Right renal pelvis (tissue), 4 donors: Measurements from ENCODE around the gene LMBRD1. TPM values are rescaled to one million over a fixed set of nuclear protein-coding genes. Genes with fewer than 3 reads are reported as not detected.

ENCODE experiments used
- DNase-seq, 4 donors: peaks; one replicate each; pipeline ENCODE4 v3.0.0-alpha.2; 2013; ENCODE audit warnings: low read depth in 4 of 4, low spot score in 3 of 4, missing footprints in 1 of 4
- polyA plus RNA-seq, 4 donors: library from polyadenylated mRNA; unstranded; fragments of 120-200 nt; gene quantifications; one replicate each; pipeline ENCODE4 v1.2.1, GENCODE V29; 2013; ENCODE audit not compliant: insufficient read length in 4 of 4

LMBRD1 gene
- polyA plus RNA-seq, 4 donors: 133 to 174 (median 173) TPM

- DNase-seq: no peak
These were observed 146.1 kb downstream of the LMBRD1 start for GRCh38 chr6:69650703-69651102.

DNA sequence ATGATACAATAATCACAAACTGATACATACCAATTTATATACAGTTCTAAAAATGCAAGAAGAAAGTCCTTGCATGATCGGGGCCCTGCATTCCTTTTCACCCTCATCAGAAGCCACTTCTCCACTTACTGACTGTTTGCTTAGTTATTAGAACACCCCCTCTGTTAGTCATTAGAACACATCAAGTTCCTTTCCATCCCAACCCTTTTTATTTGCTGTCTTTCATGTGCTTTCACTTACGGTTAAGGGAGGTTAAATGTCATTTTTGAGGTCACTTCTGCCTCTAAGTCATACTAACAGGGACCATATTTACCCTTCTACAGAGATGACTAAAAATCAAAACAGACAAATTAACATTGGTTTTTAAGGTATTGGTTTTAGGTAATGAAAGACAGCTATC lies 149.1 kb downstream of the LMBRD1 start:
- no peak for DNase-seq

DNA sequence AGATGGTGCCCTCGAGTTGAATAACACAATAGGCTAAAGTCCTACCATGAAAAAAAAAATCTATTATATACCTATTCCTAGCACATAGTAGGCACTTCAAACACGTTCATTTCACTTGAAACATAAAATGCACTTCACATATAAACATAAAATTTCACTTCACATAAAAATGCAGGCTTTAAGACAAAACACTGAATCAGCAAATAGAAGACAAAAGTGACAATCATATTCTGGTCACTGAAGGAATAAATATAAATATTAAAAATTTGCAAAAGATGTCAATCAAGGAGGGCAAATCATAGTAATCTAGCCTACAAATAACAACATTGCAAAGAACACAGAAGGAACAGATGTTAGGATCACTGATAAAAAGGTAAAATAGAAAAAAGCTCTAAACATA lies 153.1 kb downstream of the LMBRD1 start:
- DNase-seq: no peak

- no peak for DNase-seq
These were observed 163.9 kb downstream of the LMBRD1 start for GRCh38 chr6:69632932-69633331.

GRCh38 chr6:69631552-69632346 lies 165.1 kb downstream of the LMBRD1 start:
- no peak for DNase-seq

GRCh38 chr6:69630767-69631166 lies 166.0 kb downstream of the LMBRD1 start:
- no peak for DNase-seq

- DNase-seq: no peak
These were observed 169.2 kb downstream of the LMBRD1 start for GRCh38 chr6:69627625-69628024.

DNA sequence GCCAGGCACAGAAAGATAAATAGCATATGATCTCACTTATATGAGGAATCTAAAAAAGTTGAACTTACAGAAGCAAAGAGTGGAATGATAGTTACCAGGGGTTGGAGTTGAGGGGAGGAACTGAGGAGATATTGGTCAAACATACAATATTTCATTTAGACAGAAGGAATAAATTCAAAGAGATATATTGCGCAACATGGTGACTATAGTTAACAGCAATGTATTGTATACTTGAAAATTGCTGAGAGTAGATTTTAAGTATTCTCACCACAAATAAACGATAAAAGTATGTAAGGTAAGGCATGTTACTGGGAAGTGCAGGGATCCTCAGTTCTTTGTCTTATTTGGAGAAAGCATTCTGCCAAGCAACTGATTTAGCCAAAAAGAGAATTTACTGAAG lies 171.9 kb downstream of the LMBRD1 start:
- no peak for DNase-seq

Other genes starting within 250 kb of the LMBRD1 start
- gene COL19A1, start 69.5 kb upstream of the LMBRD1 start, polyA plus RNA-seq: 1 to 10 TPM; 2.2 to 4.3 (median 2.3) TPM